Hepatocyte (in vitro differentiated cells): ENCODE data around the gene NCMAP.

Source experiments
- CTCF ChIP-seq: fragments of 200-600 bp; sonication (generic); IDR thresholded peaks from 2 replicates; pipeline ENCODE4 v1.5.1; 2016; ENCODE audit warnings: antibody characterized with exemption, mild to moderate bottlenecking; ENCODE audit not compliant: poor library complexity
- EZH2 ChIP-seq: fragments of 200-600 bp; sonication (generic); IDR thresholded peaks from 2 replicates; pipeline ENCODE4 v1.6.1; 2016; ENCODE audit warnings: antibody characterized with exemption, mild to moderate bottlenecking, borderline replicate concordance
- EZH2phosphoT487 ChIP-seq: fragments of 200-600 bp; sonication (generic); IDR thresholded peaks from one replicate; pipeline ENCODE4 v1.6.1; 2018; ENCODE audit warnings: antibody characterized with exemption, mild to moderate bottlenecking, low read depth, moderate library complexity; ENCODE audit not compliant: unreplicated experiment, severe bottlenecking

- TF ChIP-seq CTCF (no peak), EZH2 (no peak), EZH2phosphoT487 (no peak)
These were observed 86.8 kb downstream of the NCMAP start, which contains the start of gene SRRM1 for GRCh38 chr1:24642481-24643362.
